Fibroblast of lung (primary cell): ENCODE measurements around the gene FAM98C.

Experiments used
- EZH2 ChIP-seq: IDR thresholded peaks from 2 replicates; pipeline ENCODE4 v1.5.1; 2012; ENCODE audit warnings: low read length, control low read depth, mild to moderate bottlenecking; ENCODE audit errors: missing control alignments
- TF ChIP-seq, protein P1 (sequence below), 2 donors: IDR thresholded peaks in 1 of 2; conservative IDR thresholded peaks in 1 of 2; 1 replicate in 1 of 2; 2 replicates in 1 of 2; pipeline ENCODE4 v1.5.1; 2011 to 2012; ENCODE audit warnings: low read length in 2 of 2, control low read depth in 1 of 2, inconsistent platforms in 1 of 2, low read depth in 1 of 2, mild to moderate bottlenecking in 1 of 2

DNA sequence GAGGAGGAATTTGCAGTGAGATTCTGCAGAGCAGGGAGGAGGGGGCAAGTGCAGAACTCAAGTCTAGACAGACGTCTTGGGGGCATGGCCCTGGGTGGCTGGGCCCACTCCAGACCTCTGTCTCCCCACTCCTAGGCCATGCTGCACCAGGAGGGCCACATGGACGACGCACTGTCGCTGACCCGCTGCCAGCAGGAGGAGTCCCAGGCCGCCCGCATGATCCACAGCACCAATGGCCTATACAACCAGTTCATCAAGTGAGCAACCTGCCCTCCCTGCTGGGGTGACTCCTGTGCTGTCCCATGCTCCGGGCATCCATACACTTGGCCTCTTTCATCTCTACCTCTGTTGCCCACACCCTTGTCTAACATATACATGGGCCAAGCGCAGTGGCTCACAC is 48.7 kb downstream of the FAM98C start:
- TF ChIP-seq, protein P1, sequence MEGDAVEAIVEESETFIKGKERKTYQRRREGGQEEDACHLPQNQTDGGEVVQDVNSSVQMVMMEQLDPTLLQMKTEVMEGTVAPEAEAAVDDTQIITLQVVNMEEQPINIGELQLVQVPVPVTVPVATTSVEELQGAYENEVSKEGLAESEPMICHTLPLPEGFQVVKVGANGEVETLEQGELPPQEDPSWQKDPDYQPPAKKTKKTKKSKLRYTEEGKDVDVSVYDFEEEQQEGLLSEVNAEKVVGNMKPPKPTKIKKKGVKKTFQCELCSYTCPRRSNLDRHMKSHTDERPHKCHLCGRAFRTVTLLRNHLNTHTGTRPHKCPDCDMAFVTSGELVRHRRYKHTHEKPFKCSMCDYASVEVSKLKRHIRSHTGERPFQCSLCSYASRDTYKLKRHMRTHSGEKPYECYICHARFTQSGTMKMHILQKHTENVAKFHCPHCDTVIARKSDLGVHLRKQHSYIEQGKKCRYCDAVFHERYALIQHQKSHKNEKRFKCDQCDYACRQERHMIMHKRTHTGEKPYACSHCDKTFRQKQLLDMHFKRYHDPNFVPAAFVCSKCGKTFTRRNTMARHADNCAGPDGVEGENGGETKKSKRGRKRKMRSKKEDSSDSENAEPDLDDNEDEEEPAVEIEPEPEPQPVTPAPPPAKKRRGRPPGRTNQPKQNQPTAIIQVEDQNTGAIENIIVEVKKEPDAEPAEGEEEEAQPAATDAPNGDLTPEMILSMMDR (conservative IDR thresholded peaks at IDR 0.05 in 1 of 2, IDR thresholded peaks at IDR 0.05 in 1 of 2; ENCODE audit: low read depth in 1 of 2, low read length in 2 of 2): no peak
- no peak for TF ChIP-seq EZH2
